HEK293 (cell line): ENCODE data around the gene FSD1.

Source experiments
- CTCF ChIA-PET: fragments of 350-600 bp; formaldehyde crosslinking; extraction: SDS; loops from one replicate; lab custom pipeline; 2021; ENCODE audit warnings: antibody characterized with exemption; lab: Yijun Ruan, JAX
- POLR2A ChIA-PET: fragments of 300-600 bp; formaldehyde crosslinking; extraction: SDS; loops from one replicate; lab custom pipeline; 2020; ENCODE audit warnings: antibody characterized with exemption, inconsistent platforms; lab: Yijun Ruan, JAX
- H3K27ac ChIP-seq: fragments of 200-500 bp; sonication (Bioruptor generic); 2 replicates; pipeline ENCODE4 v1.5.1; 2014; ENCODE audit warnings: low read depth, low read length, control low read depth, inconsistent platforms; ENCODE audit errors: extremely low read depth
- H3K36me3 ChIP-seq, 2 experiments: fragments of 200-500 bp in 1 of 2; sonication (Bioruptor generic) in 1 of 2; 1 replicate in 1 of 2; 2 replicates in 1 of 2; pipeline ENCODE4 v1.5.1; 2014 to 2017; ENCODE audit warnings: inconsistent platforms in 2 of 2, low read length in 2 of 2; ENCODE audit not compliant: control insufficient read depth in 2 of 2, insufficient read depth in 1 of 2
- H3K4me1 ChIP-seq: fragments of 200-500 bp; sonication (Bioruptor generic); 2 replicates; pipeline ENCODE4 v1.5.1; 2014; ENCODE audit warnings: mild to moderate bottlenecking, low read length, inconsistent platforms; ENCODE audit not compliant: control insufficient read depth, insufficient read depth
- H3K4me3 ChIP-seq: 2 replicates; pipeline ENCODE4 v1.5.1; 2011; ENCODE audit warnings: low read depth, mild to moderate bottlenecking, control low read depth, low read length, moderate library complexity
- H3K9me3 ChIP-seq: fragments of 200-500 bp; sonication (Bioruptor generic); 2 replicates; pipeline ENCODE4 v1.5.1; 2014; ENCODE audit warnings: low read depth, low read length, inconsistent platforms; ENCODE audit not compliant: control insufficient read depth, insufficient read depth
- GLIS1 ChIP-seq: fragments of 450-650 bp; formaldehyde crosslinking; IDR thresholded peaks from 2 replicates; pipeline ENCODE4 v1.5.1; 2016; ENCODE audit warnings: missing biosample characterization, missing genetic modification characterization
- KLF10 ChIP-seq: fragments of 450-650 bp; IDR thresholded peaks from 2 replicates; pipeline ENCODE4 v1.5.1; 2018; ENCODE audit warnings: missing biosample characterization, mild to moderate bottlenecking, missing genetic modification characterization
- TCF7L2 ChIP-seq: IDR thresholded peaks from 2 replicates; pipeline ENCODE4 v1.6.1; 2011; ENCODE audit warnings: low read depth, mild to moderate bottlenecking, inconsistent platforms, low read length, moderate library complexity, borderline replicate concordance
- ZBTB1 ChIP-seq: fragments of 450-650 bp; formaldehyde crosslinking; IDR thresholded peaks from 2 replicates; pipeline ENCODE4 v1.5.1; 2016; ENCODE audit warnings: missing biosample characterization, missing genetic modification characterization
- ZBTB7A ChIP-seq: fragments of 450-650 bp; formaldehyde crosslinking; IDR thresholded peaks from 2 replicates; pipeline ENCODE4 v1.5.1; 2016; ENCODE audit warnings: low read depth, missing biosample characterization, missing genetic modification characterization
- ZBTB8A ChIP-seq: fragments of 450-650 bp; formaldehyde crosslinking; IDR thresholded peaks from 2 replicates; pipeline ENCODE4 v1.5.1; 2016; ENCODE audit warnings: missing biosample characterization, missing genetic modification characterization
- ZFHX2 ChIP-seq: fragments of 450-650 bp; formaldehyde crosslinking; conservative IDR thresholded peaks from 2 replicates; pipeline ENCODE4 v1.5.1; 2016; ENCODE audit warnings: missing biosample characterization, missing genetic modification characterization
- ZFP69B ChIP-seq: fragments of 450-650 bp; formaldehyde crosslinking; IDR thresholded peaks from 2 replicates; pipeline ENCODE4 v1.5.1; 2016; ENCODE audit warnings: missing biosample characterization, missing genetic modification characterization
- ZNF10 ChIP-seq: fragments of 450-650 bp; formaldehyde crosslinking; IDR thresholded peaks from 2 replicates; pipeline ENCODE4 v1.5.1; 2017; ENCODE audit warnings: missing biosample characterization, missing genetic modification characterization
- ZNF138 ChIP-seq: fragments of 450-650 bp; formaldehyde crosslinking; IDR thresholded peaks from 2 replicates; pipeline ENCODE4 v1.5.1; 2016; ENCODE audit warnings: missing biosample characterization, missing genetic modification characterization, borderline replicate concordance
- ZNF140 ChIP-seq: fragments of 450-650 bp; formaldehyde crosslinking; IDR thresholded peaks from 2 replicates; pipeline ENCODE4 v1.5.1; 2016; ENCODE audit warnings: missing biosample characterization, missing genetic modification characterization
- ZNF16 ChIP-seq: fragments of 450-650 bp; formaldehyde crosslinking; IDR thresholded peaks from 2 replicates; pipeline ENCODE4 v1.5.1; 2016; ENCODE audit warnings: low read depth, missing biosample characterization, missing genetic modification characterization
- ZNF19 ChIP-seq: fragments of 450-650 bp; formaldehyde crosslinking; IDR thresholded peaks from 2 replicates; pipeline ENCODE4; 2016; ENCODE audit warnings: missing biosample characterization, missing genetic modification characterization, low read depth
- ZNF280C ChIP-seq: fragments of 450-650 bp; formaldehyde crosslinking; IDR thresholded peaks from 2 replicates; pipeline ENCODE4 v1.5.1; 2016; ENCODE audit warnings: missing biosample characterization, missing genetic modification characterization
- ZNF324 ChIP-seq: fragments of 450-650 bp; formaldehyde crosslinking; IDR thresholded peaks from 2 replicates; pipeline ENCODE4 v1.5.1; 2016; ENCODE audit warnings: missing biosample characterization, missing genetic modification characterization
- ZNF335 ChIP-seq: fragments of 450-650 bp; formaldehyde crosslinking; conservative IDR thresholded peaks from 2 replicates; pipeline ENCODE4 v1.5.1; 2016; ENCODE audit warnings: missing biosample characterization, missing genetic modification characterization
- ZNF366 ChIP-seq: fragments of 450-650 bp; formaldehyde crosslinking; conservative IDR thresholded peaks from 2 replicates; pipeline ENCODE4 v1.5.1; 2016; ENCODE audit warnings: missing biosample characterization, missing genetic modification characterization
- ZNF391 ChIP-seq: fragments of 450-650 bp; formaldehyde crosslinking; IDR thresholded peaks from 2 replicates; pipeline ENCODE4 v1.5.1; 2016; ENCODE audit warnings: low read depth, missing biosample characterization, missing genetic modification characterization, borderline replicate concordance
- ZNF433 ChIP-seq: fragments of 450-650 bp; formaldehyde crosslinking; IDR thresholded peaks from 2 replicates; pipeline ENCODE4 v1.5.1; 2016; ENCODE audit warnings: missing biosample characterization, missing genetic modification characterization, low read depth
- ZNF449 ChIP-seq: fragments of 450-650 bp; formaldehyde crosslinking; IDR thresholded peaks from 2 replicates; pipeline ENCODE4 v1.5.1; 2017; ENCODE audit warnings: missing biosample characterization, mild to moderate bottlenecking, missing genetic modification characterization, moderate library complexity
- ZNF626 ChIP-seq: fragments of 450-650 bp; sonication (Bioruptor Pico); formaldehyde crosslinking; IDR thresholded peaks from 2 replicates; pipeline ENCODE4 v1.5.1; 2018; ENCODE audit warnings: missing biosample characterization, missing genetic modification characterization, inconsistent platforms
- ZNF843 ChIP-seq: fragments of 450-650 bp; formaldehyde crosslinking; IDR thresholded peaks from 2 replicates; pipeline ENCODE4 v1.5.1; 2016; ENCODE audit warnings: missing biosample characterization, missing genetic modification characterization
- TF ChIP-seq, protein P1 (sequence below): fragments of 450-650 bp; formaldehyde crosslinking; IDR thresholded peaks from 2 replicates; pipeline ENCODE4 v1.5.1; 2017; ENCODE audit warnings: missing biosample characterization, missing genetic modification characterization
- TF ChIP-seq, protein P2 (sequence below): fragments of 450-650 bp; formaldehyde crosslinking; IDR thresholded peaks from 2 replicates; pipeline ENCODE4 v1.5.1; 2016; ENCODE audit warnings: missing biosample characterization, missing genetic modification characterization
- TF ChIP-seq, protein P3 (sequence below): fragments of 450-650 bp; formaldehyde crosslinking; IDR thresholded peaks from 2 replicates; pipeline ENCODE4 v1.5.1; 2016; ENCODE audit warnings: missing biosample characterization, missing genetic modification characterization

The FSD1 gene

DNA sequence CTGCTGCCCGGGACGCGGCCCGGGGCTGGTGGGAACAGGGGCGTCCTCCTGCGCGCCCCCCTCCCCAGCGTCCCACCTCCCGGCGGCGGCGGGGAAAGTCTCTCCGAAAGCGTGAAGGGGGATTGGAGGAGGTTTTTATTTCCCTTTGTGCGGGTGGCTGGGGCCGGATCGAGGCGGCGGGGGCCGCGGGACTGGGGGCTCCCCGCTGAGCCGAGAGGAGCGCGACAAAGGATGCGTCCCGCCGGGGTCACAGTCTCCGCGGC is 25.2 kb upstream of the FSD1 start:
- CTCF ChIA-PET = interaction anchor here (0.7 to 1.3 kb wide), 2 partner anchors 12 to 116 kb away, joined by 3 to 7 read pairs; no protein-coding TSS in a partner anchor
- H3K9me3 ChIP-seq = no peaks in the 10 kb centered on the region
- no peak overlapping the region for H3K27ac ChIP-seq
- POLR2A ChIA-PET = no interaction called here
- TF ChIP-seq ZNF19 (no peak), ZFHX2 (tag by site-specific recombination) (peak; percentile 50), ZFP69B (tag by site-specific recombination) (no peak)
- no peaks in the 10 kb centered on the region; the same call in 1 of the 2 replicates for H3K4me1 ChIP-seq
- H3K36me3 ChIP-seq = no peaks in the 10 kb centered on the region
- peak overlapping the region; percentile 2 for H3K4me3 ChIP-seq

DNA sequence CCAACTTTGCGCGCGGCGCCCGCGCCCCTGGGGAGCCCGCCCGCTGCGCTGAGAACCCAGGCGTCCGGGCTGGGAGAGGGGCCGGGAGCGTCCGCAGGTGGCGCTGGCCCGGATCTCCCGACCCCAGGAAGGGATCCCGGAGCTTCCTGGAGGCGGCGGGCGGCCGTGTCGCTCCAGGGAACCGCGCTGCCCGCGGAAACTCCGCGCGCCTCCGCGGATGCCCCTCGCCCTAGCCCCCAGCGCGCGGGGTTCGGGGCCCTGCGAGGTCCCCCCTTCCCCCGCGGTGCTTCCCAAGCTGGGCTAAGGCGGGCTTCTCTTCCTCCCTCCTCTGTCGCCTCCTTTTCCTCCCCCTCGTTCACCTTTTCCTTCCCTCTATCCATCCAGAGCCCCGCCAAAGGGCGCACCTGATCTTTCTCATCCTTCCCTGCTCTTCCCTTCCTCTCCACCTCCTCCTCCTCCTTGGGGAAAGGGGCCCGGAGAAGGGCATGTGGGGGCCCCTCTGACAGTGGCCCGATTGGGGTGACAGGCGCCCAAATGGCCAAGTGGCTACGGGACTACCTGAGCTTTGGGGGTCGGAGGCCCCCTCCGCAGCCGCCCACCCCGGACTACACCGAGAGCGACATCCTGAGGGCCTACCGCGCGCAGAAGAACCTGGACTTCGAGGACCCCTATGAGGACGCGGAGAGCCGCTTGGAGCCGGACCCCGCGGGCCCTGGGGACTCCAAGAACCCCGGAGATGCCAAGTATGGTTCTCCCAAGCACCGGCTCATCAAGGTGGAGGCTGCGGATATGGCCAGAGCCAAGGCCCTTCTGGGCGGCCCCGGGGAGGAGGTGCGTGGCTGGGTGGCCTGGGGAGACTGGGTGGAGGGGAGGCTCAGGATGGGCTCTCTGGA is 24.6 kb upstream of the FSD1 start:
- Histone ChIP-seq H3K9me3 (no peaks in the 10 kb centered on the region), H3K36me3 (no peaks in the 10 kb centered on the region), H3K4me1 (no peaks in the 10 kb centered on the region; the same call in 1 of the 2 replicates), H3K4me3 (peak overlapping the region; percentile 13), H3K27ac (no peak overlapping the region)
- ChIA-PET POLR2A (interaction anchor here (1.4 kb wide), 1 partner anchor 63 kb away, joined by 3 read pairs; no protein-coding TSS in a partner anchor), CTCF (interaction anchor here (0.7 to 1.3 kb wide), 5 partner anchors 13 to 121 kb away, joined by 3 to 7 read pairs (median 3); partner anchors contain the start of gene SH3GL1)
- TF ChIP-seq ZFHX2 (tag by site-specific recombination) (no peak), TCF7L2 (no peak), ZNF391 (tag by site-specific recombination) (no peak), ZBTB7A (no peak), ZNF324 (tag by site-specific recombination) (no peak), ZNF366 (tag by site-specific recombination) (peak; percentile 79), ZBTB8A (tag by site-specific recombination) (peak; percentile 12; the same call in 1 of the 2 replicates), ZNF138 (tag by site-specific recombination) (no peak), ZNF449 (tag by site-specific recombination) (no peak), ZNF433 (tag by site-specific recombination) (no peak), ZBTB1 (tag by site-specific recombination) (no peak), ZNF10 (no peak), ZNF140 (no peak), ZNF335 (tag by site-specific recombination) (no peak), ZNF16 (tag by site-specific recombination) (no peak), ZNF280C (tag by site-specific recombination) (no peak), ZNF626 (tag by site-specific recombination) (no peak), KLF10 (tag by site-specific recombination) (no peak), ZNF843 (no peak), GLIS1 (peak; percentile 76)
- TF ChIP-seq, protein P1, sequence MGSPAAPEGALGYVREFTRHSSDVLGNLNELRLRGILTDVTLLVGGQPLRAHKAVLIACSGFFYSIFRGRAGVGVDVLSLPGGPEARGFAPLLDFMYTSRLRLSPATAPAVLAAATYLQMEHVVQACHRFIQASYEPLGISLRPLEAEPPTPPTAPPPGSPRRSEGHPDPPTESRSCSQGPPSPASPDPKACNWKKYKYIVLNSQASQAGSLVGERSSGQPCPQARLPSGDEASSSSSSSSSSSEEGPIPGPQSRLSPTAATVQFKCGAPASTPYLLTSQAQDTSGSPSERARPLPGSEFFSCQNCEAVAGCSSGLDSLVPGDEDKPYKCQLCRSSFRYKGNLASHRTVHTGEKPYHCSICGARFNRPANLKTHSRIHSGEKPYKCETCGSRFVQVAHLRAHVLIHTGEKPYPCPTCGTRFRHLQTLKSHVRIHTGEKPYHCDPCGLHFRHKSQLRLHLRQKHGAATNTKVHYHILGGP (tag by site-specific recombination) = no peak
- TF ChIP-seq, protein P2, sequence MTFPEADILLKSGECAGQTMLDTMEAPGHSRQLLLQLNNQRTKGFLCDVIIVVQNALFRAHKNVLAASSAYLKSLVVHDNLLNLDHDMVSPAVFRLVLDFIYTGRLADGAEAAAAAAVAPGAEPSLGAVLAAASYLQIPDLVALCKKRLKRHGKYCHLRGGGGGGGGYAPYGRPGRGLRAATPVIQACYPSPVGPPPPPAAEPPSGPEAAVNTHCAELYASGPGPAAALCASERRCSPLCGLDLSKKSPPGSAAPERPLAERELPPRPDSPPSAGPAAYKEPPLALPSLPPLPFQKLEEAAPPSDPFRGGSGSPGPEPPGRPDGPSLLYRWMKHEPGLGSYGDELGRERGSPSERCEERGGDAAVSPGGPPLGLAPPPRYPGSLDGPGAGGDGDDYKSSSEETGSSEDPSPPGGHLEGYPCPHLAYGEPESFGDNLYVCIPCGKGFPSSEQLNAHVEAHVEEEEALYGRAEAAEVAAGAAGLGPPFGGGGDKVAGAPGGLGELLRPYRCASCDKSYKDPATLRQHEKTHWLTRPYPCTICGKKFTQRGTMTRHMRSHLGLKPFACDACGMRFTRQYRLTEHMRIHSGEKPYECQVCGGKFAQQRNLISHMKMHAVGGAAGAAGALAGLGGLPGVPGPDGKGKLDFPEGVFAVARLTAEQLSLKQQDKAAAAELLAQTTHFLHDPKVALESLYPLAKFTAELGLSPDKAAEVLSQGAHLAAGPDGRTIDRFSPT (tag by site-specific recombination) = 0 out of 2 replicates have a peak, but pooled peaks have one; percentile 10
- TF ChIP-seq, protein P3, sequence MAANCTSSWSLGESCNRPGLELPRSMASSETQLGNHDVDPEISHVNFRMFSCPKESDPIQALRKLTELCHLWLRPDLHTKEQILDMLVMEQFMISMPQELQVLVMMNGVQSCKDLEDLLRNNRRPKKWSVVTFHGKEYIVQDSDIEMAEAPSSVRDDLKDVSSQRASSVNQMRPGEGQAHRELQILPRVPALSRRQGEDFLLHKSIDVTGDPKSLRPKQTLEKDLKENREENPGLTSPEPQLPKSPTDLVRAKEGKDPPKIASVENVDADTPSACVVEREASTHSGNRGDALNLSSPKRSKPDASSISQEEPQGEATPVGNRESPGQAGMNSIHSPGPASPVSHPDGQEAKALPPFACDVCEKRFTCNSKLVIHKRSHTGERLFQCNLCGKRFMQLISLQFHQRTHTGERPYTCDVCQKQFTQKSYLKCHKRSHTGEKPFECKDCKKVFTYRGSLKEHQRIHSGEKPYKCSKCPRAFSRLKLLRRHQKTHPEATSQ (tag by site-specific recombination) = no peak
